ENCODE results near the gene PIK3CB.
"Not testable (repeated sequence)": the region's sequence is repeated elsewhere in the genome, so short reads cannot be mapped to it uniquely, and the experiment has no call there.

The PIK3CB gene

DNA sequence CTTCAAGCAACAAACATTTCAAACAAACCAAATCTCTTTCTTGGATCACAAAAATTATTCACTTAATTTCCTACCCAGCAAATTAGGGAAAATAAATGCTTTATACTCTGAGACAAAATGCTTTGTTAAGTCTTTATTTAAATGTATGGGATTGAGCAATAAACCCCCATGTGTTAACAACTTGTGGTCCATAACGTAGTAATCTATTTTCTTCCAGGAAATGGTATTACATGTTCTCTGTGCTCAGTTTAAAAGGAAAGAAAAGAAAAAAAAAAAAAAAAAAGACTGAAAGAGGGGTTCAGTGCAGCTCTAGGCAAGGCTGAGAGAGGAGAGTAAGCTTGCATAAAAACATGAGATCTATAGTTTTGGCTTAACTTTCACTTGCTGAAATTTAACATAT, 102.3 kb downstream of the PIK3CB start:
- no peak for DNase-seq

DNA sequence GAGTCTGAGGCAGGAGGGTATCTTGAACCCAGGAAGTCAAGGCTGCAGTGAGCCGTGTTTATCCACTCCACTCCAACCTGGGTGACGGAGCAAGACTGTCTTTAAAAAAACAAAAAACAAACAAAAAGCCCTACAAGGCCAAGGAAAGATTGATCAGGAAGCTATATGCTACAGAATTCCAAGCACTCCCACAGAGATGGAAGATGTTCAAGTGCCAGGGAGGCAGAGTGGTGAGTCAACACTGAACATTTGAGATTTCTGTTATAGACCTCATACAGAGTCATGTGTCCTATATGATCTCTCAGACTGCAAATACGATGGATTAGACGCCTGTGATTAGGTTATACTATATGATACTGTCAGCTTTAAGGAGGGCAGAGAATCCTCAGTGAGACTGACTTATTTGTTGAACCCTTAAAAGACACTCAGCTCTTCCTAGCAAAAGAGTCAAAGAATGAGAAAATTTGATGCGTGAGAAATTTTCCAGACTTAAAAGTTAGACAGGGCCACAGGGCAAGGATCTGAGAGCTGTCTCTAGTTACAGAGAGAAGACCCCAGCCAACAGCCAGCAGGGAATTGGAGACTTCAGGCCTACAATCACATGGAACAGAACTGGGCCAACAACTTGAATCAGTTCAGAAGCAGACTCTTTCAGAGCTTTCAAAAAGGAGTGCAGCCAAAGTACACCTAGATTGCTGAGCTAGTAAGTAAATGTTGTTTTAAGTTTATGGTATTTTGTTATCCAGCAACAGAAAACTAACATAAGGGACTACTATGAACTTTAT, 107.6 kb downstream of the PIK3CB start:
- DNase-seq = no peak

DNA sequence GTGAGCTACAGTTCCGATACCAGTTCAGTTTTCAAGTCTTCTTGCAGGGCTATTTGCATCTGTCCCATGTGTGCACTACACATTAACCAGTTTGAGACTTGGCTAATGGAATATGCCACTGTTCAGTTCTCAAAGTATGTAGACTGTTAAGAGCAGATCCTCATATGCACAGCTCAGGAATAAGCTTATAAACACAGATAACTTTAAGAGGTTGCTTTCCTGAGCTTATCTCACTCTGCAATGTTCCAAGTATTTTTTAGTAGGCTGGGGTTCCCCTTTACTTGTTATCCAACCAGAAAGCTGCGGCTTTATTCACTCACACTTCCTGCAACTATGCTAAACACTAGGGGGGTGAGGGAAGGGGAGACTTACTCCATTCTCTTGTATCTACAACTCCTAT, 108.7 kb downstream of the PIK3CB start:
- DNase-seq = not testable (repeated sequence)

DNA sequence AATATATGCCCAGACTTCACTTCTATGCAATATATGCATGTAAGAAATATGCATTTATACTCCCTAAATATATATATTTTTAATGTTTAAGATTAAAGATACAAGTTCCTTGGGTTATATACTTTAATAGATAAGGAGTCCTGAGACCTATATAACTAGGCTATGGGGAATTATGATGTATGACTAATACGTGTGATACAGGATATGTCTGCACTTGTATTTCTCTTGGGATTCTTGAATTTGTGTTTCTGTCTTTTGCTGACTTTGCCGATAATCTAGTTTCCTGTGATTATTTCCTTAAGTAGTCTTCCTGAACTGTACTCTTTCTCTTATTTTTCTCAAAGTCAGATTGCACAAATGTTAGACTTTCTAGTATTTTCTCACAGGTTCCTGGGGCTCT, 109.6 kb downstream of the PIK3CB start:
- no peak for DNase-seq

DNA sequence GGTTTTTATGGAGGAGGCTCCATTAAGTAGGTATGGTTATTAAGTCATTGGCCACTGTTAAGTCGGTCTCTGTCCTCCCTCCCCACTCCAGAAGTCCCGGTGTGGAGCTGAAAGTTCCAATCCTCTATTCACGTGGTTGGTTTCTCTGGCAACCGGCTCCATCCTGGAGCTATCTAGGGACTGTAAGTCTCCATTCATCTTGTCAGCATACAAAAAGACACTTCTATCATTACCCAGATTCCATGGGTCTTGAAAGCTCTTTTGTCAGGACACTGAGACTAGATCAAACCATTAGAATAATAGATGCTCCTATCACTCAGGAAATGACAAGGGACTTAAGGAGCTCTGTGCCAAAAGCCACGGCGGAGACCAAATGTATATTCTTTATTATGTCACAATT, 110.3 kb downstream of the PIK3CB start:
- no peak for DNase-seq

DNA sequence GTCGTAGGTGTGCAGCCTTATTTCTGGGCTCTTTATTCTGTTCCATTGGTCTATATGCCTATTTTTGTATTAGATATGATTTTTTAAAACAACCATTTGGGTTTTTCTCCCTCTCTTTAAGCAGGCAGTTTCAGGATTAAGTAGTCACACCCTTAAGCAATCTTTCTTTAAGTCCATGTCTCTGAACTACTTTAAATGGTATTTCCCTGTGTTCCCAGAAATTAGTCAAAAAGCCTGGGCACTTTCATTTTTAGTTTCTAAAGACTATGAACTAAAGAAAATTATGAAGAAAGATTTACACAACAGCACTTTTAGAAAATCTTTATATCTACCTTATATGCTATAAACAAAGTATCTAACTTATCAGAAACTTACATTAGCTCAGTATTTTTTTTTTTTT, 115.9 kb downstream of the PIK3CB start:
- DNase-seq = no peak

DNA sequence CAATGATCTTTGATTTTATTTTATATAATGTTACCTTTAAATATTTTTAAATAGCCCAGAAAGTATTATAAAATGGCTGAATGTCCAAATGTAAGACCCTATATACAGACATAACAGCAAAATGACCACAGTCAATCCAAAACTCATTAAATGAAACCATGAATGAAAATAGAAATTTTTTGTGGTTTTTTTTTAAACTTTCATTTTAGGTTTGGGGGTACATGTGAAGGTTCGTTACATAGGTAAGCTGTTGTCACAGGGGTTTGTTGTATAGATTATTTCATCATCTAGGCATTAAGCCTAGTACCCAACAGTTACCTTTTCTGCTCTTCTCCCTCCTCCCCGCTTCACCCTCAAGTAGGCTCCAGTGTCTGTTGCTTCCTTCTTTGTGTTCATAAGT, 117.4 kb downstream of the PIK3CB start:
- DNase-seq = no peak

DNA sequence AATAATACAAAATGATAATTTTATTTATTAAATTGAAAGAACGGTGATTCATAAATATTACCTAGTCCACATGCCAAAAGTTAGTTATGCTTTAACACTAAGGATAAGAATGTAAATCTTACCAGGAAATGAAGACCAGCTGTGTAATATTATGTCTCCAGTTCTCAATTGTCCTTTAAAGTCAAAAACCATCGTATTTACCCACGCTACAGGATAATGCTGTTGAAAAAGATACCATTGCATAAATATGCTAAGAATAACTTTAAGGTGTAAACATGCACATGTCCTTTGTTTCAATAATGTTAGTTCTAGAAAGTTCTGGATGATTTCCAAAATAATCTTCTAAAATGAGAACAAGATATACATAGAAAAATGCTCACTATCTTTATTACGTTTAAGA, 122.6 kb downstream of the PIK3CB start:
- DNase-seq = no peak

DNA sequence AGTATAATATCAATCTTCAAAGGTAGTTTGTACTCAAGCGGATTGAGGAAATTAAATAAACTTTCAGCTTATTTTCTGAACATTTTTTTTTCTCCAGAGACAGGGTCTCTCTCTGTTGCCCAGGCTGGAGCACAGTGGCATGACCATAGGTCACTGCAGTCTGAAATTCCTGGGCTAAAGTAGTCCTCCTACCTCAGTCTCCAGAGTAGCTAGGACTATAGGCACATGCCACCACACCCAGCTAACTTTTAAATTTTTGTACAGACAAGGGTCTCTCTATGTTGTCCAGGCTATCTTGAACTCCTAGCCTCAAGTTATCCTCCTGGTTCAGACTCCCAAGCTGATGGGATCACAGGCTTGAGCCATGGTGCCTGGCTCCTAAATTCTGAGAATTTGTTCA, 129.1 kb downstream of the PIK3CB start:
- no peak for DNase-seq

DNA sequence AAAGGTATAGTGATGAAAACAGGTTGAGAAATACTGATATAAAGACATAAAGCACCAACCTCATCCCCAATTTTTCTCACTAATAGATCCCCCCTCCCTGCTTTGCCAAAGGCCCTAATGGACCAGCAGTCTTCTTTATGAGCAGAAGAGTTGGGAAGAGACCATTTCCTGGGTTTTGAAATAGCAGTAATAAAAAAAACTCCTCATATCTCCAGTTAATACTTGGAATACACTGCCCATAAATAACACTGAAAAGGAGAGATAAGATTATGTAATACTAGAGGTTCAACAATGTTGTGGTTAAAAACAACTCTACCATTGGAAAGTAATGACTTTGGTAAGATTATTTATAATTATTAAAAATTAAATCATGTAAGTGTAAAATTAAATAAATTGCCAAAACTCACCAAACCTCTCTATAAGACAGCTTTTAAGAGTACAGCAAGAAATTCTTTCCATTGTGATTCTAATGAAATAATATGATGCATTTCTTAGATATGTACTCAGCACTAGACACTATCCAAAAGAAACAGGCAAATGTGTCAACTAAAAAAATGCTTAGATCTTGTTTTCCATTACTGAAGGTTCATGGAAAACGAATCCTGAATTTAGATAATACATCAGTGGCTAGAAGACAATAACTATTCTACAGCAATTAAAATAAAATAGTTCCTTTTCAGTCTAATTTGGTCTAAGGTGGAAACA, 137.9 kb downstream of the PIK3CB start:
- DNase-seq = no peak

DNA sequence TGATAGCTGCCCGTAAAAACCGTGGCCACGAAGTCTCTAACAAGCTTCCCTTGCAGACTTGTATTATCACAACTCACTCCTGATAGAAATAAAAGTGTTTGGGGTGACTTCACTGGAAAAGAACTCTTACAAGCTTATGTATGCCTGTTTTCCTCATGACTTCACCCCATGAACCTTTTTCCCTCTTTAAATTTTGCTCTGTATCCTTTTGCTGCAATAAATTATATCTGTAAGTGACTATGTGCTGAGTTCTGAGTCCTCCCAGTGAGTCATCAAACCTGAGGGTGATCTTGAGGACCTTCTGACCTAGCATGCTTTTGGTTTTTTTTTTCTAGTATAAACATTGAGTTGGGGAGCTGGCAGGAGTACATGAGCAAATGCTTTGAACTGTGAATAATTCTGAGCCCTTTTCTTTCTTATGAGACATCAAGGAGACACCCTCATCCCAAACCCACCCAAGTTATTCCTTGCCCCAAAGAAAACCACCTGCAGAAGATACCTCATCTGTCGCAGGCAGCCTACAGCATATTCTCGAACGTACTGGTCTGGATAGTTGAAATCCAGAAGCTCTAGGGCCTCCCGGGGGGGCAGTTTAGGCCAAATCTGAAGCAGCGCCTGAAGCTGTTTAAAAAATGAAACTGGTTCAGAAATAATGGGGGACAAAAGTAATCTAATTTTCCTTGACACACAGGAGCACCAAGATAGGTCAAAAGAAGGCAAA, 140.3 kb downstream of the PIK3CB start:
- DNase-seq = no peak

DNA sequence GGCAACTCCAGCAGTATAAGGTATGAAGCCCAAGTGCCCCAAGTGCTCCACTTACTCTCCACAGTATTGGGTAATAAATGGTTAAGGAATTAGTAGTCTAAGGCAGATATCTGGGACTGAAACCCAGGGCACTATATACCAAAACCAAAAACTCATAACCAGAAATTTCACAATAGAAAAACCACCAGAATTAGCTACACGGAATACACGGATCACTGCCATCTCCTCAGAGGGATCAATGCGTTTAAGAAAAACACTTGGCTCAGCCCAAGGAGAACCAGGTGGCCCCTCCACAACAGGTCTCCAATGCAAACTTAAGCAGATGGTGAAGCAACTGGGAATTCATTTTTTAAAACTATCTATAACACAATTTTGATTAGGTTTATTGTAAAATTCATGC, 142.6 kb downstream of the PIK3CB start:
- no peak for DNase-seq

DNA sequence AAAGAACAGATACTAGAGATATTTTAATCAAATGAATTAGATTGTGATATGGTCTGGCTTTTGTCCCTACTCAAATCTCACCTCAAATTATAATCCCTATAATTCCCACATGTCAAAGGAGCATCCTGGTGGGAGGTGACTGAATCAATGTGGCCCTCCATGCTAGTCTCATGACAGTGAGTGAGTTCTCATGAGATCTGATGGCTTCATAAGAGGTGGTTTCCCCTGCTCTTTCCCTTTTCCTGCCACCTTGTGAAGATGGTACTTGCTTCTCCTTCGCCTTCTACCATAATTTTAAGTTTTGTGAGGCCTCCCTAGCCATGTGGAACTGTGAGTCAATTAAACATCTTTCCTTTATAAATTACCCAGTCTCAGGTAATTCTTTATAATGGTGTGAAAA, 143.4 kb downstream of the PIK3CB start:
- no peak for DNase-seq

DNA sequence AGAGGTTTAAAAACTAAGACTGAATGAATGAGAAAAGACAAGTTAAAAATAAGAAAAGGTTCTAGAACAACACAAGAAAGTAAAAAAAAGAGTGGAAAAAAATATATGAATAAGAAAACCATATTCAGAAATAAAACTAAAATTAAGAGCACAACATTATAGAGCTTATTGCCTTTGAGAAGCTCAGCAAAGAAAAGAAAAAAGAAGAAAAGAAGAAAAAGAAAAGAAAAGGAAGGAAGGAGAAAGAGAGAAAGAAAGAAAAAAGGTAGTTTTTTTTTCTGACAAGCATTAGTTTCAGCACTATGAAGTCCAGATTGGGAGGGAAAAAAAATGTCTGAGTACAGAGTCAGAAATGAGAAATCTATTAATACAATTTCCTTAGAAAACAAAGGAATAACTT, 144.7 kb downstream of the PIK3CB start:
- no peak for DNase-seq

DNA sequence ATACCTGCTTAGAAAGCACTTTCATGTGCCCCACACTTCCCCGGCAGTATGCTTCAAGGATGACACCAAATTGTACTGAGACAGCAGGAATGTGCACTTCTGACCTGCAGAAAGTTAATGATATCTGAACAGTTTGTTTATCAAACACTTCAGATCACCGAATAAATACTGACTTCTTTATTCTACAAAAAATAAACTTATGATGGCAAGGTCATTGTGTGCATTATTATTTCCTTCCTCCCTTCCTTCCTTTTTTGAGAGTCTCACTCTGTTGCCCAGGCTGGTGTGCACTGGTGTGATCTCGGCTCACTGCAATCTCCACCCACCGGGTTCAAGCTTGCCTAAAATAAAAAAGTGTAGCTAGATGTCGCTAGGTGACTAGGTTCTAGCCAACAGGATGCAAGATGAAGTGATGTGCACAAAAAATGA, 145.8 kb downstream of the PIK3CB start:
- no peak for DNase-seq

DNA sequence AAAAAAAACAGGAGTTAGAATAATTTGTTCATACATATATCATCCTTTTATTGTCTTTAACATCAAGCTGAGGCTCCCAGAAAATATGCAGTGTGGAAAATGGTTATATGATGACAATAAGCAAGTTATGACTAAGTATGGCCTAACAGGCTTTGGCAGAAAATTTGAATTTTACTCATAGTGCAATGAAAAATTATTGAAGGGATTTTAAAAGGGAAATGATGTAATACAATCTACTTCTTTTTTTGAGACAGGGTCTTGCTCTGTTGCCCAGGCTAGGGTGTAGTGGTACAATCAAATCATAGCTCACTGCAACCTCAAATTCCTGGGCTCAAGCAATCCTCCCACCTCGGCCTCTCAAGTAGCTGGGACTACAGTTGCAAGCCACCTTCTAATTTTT, 147.5 kb downstream of the PIK3CB start:
- no peak for DNase-seq

DNA sequence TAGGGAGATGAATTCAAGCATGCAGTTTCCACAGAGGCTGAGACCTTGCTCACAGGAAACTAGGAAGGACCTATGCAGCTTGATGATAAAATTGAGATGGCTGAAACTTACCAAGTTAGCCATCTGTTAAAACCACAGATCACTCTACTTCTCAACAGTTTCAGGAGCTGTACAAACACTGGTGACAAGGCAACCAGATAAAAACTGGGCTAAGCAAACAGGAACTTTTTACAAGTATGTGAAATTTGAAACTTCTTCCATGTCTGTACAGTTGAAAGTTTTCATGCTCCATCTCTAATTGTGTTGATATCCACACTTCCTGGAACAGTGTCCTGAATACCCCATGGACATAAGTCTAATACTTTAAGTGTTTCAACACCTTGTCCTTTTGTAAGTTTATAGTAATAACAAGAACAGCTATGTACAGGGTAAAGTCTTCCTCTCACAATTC, 147.9 kb downstream of the PIK3CB start:
- DNase-seq = no peak

DNA sequence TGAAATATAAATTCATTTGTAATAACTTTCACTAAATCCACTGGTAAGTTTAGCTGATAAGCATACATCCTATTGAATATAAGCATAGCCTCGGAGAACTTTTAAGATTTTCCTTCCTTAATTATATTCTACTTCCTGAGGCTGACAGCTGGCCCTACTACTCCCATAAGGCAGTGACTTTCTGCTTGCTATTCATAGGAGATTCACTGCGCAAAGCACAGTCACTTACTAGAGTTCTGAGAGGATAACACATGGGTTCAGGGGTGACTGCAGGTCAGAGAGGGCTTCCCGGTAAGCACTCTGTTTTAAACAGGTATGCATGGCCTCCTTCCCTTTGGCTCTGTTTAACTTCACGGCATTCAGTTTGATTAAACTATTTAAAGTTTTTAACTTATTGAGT, 150.3 kb downstream of the PIK3CB start:
- DNase-seq = no peak

DNA sequence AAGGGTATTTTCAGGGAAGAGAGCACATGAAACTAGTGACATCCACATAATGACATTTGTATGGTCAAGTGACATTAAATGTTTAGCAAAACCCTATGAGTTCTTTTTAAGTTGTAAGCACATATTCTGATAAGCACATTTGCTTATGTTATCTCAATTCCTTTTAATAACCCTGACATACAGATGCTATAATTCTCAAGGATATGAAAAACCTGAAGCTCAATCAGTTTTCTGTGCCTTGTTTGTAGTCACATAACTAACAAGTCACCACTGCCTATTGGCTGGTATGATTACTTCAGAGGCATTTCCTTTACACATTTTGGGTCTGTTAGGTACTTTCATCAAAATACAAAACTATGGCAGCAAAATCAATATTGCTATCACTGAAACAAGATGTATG, 152.1 kb downstream of the PIK3CB start:
- DNase-seq = no peak

DNA sequence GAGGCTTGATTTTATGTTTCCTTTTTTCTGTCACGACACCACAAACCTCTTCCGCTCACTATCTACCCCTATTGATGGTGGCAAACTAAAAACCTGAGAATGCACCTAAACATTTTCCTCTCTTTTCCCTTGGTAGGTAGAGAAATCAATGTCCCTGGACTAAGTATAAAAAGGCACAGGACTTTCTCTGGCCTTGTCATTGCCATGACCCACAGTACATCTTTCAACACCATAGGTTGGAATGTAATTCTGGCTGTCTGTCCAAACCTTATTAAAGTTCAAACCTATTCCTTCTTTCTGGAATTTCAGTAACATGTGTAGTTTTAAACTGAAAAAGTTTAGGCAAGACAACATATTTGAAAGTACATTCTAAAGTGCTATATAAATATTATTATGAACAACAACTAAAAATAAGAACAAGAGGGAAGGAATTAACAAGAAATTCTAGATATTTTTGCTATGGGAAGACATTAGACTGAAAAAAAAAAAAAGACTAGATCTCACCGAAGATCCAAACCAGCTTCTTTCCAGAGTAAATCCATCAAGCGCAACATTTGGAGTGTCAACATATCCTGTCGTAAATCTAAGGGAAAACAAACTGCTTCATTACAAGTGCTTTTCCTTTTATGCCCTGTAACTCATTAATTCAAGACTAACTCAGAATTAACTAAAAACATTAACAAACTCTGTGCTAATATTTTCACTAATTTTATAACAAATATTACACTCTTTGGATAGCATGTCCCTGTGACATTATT, 153.1 kb downstream of the PIK3CB start:
- no peak for DNase-seq

DNA sequence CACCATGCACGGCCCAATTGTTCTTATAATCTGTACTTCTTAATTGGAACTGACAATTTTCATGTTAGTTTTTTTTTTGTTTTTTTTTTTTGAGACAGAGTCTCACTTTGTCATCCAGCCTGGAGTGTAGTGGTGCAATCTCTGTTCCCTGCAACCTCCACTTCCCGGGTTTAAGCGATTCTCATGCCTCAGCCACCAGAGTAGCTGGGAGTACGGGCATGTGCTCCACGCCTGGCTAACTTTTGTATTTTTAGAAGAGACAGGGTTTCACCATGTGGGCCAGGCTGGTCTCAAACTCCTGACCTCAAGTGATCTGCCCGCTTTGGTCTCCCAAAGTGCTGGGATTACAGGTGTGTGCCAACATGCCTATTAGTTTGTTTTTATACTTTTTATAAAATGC, 153.8 kb downstream of the PIK3CB start:
- DNase-seq = not testable (repeated sequence)

DNA sequence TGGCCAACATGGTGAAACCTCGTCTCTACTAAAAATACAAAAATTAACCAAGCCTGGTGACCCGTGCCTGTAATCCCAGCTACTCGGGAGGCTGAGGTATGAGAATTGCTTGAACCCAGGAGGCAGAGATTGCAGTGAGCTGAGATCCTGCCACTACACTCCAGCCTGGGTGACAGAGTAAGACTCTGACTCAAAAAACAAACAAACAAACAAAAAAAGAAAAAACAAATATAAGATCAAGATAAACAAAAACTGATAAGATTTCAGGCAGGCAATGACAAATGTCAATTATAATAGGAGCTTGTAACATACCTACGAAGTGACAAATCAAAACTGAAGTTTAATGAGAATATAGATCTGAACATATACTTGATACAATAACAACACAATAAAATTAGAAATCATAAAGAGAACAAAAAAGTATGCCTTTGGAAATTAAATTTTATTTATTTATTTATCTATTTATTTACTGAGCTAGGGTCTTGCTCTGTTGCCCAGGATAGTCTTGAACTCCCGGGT, 155.8 kb downstream of the PIK3CB start:
- no peak for DNase-seq

DNA sequence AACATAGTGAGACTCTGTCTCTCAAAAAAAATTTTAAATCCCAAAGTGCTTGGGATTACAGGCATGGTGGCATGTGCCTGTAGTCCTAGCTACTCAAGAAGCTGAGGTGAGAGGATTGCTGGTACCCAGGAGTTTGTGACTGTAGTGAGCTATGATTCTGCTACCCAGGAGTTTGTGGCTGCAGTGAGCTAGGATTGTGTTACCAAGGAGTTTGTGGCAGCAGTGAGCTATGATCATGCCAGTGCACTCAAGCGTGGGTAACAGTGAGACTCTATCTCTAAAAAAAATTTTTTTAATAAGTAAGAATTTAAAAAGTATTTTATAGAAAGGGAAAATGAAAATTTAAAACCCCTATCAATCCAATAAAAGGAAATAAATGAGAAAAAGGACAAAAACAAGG, 156.6 kb downstream of the PIK3CB start:
- no peak for DNase-seq

Data from NCI-H2107 (cell line).